ENCODE measurements around the gene PLPP1. TPM values are rescaled to one million over a fixed set of nuclear protein-coding genes. Genes with fewer than 3 reads are reported as not detected.
A peak's percentile ranks its signal among the peaks of the same experiment; 100 is the strongest.

The PLPP1 gene
- total and polyA plus RNA-seq, 2 experiments from 2014 or later: 63.5 to 78.6 TPM

GRCh38 chr5:55432549-55432948 lies 102.2 kb downstream of the PLPP1 start:
- Histone ChIP-seq H3K4me2 (ENCODE audit: unreplicated experiment) (no peak overlapping the region), H3K27me3 (replicated peaks; ENCODE audit: insufficient read depth) (no peaks in the 10 kb centered on the region), H3K79me2 (ENCODE audit: insufficient read depth) (peaks cover 38% of the 10 kb centered on the region), H3K9me2 (ENCODE audit: insufficient read depth) (no peaks in the 10 kb centered on the region), H3K4me1 (ENCODE audit: insufficient read depth) (peaks cover 10% of the 10 kb centered on the region), H3K9ac (no peak overlapping the region), H3F3A (ENCODE audit: insufficient read depth) (peaks cover 31% of the 10 kb centered on the region), H4K20me1 (ENCODE audit: insufficient read depth) (no peaks in the 10 kb centered on the region), H3K27ac (no peak overlapping the region), H2AFZ (no peak overlapping the region), H3K4me3 (no peak overlapping the region), H3K9me3 (ENCODE audit: low read depth) (no peaks in the 10 kb centered on the region), H3K36me3 (ENCODE audit: low read depth) (peaks cover 3% of the 10 kb centered on the region; the same call in 1 of the 2 replicates)
- DNase-seq: no peak
- 84 to 89% methylated on average over 4 of the region's 4 CpGs for WGBS, 2 experiments (ENCODE audit: low coverage in 1 of 2, low lambda C conversion rate in 2 of 2, missing lambda C conversion rate in 2 of 2)
- TF ChIP-seq EZH2phosphoT487 (IDR thresholded peaks at IDR 0.05; ENCODE audit: insufficient read depth, low read depth) (no peak), EZH2 (IDR thresholded peaks at IDR 0.05; ENCODE audit: insufficient read depth, poor library complexity, severe bottlenecking) (no peak)
- in situ Hi-C loops (cut with MboI): no loop called here

- Histone ChIP-seq H3K9me3 (ENCODE audit: low read depth) (no peaks in the 10 kb centered on the region), H3K4me2 (ENCODE audit: unreplicated experiment) (no peak overlapping the region), H2AFZ (no peak overlapping the region), H3K79me2 (ENCODE audit: insufficient read depth) (peaks cover 41% of the 10 kb centered on the region), H3K4me3 (no peak overlapping the region), H3F3A (ENCODE audit: insufficient read depth) (peaks cover 31% of the 10 kb centered on the region), H3K27me3 (replicated peaks; ENCODE audit: insufficient read depth) (no peaks in the 10 kb centered on the region), H3K4me1 (ENCODE audit: insufficient read depth) (peaks cover 9% of the 10 kb centered on the region; the same call in 1 of the 2 replicates), H3K36me3 (ENCODE audit: low read depth) (peaks cover 15% of the 10 kb centered on the region), H4K20me1 (ENCODE audit: insufficient read depth) (no peaks in the 10 kb centered on the region), H3K27ac (no peak overlapping the region), H3K9ac (no peak overlapping the region), H3K9me2 (ENCODE audit: insufficient read depth) (no peaks in the 10 kb centered on the region)
- TF ChIP-seq EZH2phosphoT487 (IDR thresholded peaks at IDR 0.05; ENCODE audit: insufficient read depth, low read depth) (no peak), EZH2 (IDR thresholded peaks at IDR 0.05; ENCODE audit: insufficient read depth, poor library complexity, severe bottlenecking) (no peak)
- in situ Hi-C loops (cut with MboI): no loop called here
- DNase-seq: no peak
- 95 to 97% methylated on average over 9 of the region's 9 CpGs for WGBS, 2 experiments (ENCODE audit: low coverage in 1 of 2, low lambda C conversion rate in 2 of 2, missing lambda C conversion rate in 2 of 2)
Measured at GRCh38 chr5:55429613-55430253, 105.0 kb downstream of the PLPP1 start.

GRCh38 chr5:55429221-55429612 lies 105.5 kb downstream of the PLPP1 start:
- no peaks in the 10 kb centered on the region for H3K9me2 ChIP-seq (ENCODE audit: insufficient read depth)
- peaks cover 9% of the 10 kb centered on the region; the same call in 1 of the 2 replicates for H3K4me1 ChIP-seq (ENCODE audit: insufficient read depth)
- TF ChIP-seq EZH2phosphoT487 (IDR thresholded peaks at IDR 0.05; ENCODE audit: insufficient read depth, low read depth): no peak
- no peak for TF ChIP-seq EZH2 (IDR thresholded peaks at IDR 0.05; ENCODE audit: insufficient read depth, poor library complexity, severe bottlenecking)
- peaks cover 20% of the 10 kb centered on the region for H3K36me3 ChIP-seq (ENCODE audit: low read depth)
- no peaks in the 10 kb centered on the region for H3K27me3 ChIP-seq (replicated peaks; ENCODE audit: insufficient read depth)
- in situ Hi-C loops (cut with MboI): no loop called here
- H3K27ac ChIP-seq: no peak overlapping the region
- H3K4me3 ChIP-seq: no peak overlapping the region
- H3K9me3 ChIP-seq (ENCODE audit: low read depth): no peaks in the 10 kb centered on the region
- no peak overlapping the region for H2AFZ ChIP-seq
- peaks cover 41% of the 10 kb centered on the region for H3K79me2 ChIP-seq (ENCODE audit: insufficient read depth)
- WGBS, 2 experiments (ENCODE audit: low coverage in 1 of 2, low lambda C conversion rate in 2 of 2, missing lambda C conversion rate in 2 of 2): 48 to 50% methylated on average over 2 of the region's 2 CpGs
- no peak overlapping the region for H3K9ac ChIP-seq
- H3K4me2 ChIP-seq (ENCODE audit: unreplicated experiment): no peak overlapping the region
- no peak for DNase-seq
- H4K20me1 ChIP-seq (ENCODE audit: insufficient read depth): no peaks in the 10 kb centered on the region
- peaks cover 26% of the 10 kb centered on the region for H3F3A ChIP-seq (ENCODE audit: insufficient read depth)

GRCh38 chr5:55427157-55427556 lies 107.6 kb downstream of the PLPP1 start:
- Histone ChIP-seq H3K4me3 (no peak overlapping the region), H3K9ac (no peak overlapping the region), H3K79me2 (ENCODE audit: insufficient read depth) (peaks cover 41% of the 10 kb centered on the region), H3K36me3 (ENCODE audit: low read depth) (peaks cover 30% of the 10 kb centered on the region), H3K4me2 (ENCODE audit: unreplicated experiment) (no peak overlapping the region), H4K20me1 (ENCODE audit: insufficient read depth) (no peaks in the 10 kb centered on the region), H3K27me3 (replicated peaks; ENCODE audit: insufficient read depth) (no peaks in the 10 kb centered on the region), H3K9me2 (ENCODE audit: insufficient read depth) (no peaks in the 10 kb centered on the region), H3K4me1 (ENCODE audit: insufficient read depth) (peaks cover 9% of the 10 kb centered on the region; the same call in 1 of the 2 replicates), H3F3A (ENCODE audit: insufficient read depth) (peaks cover 27% of the 10 kb centered on the region), H2AFZ (no peak overlapping the region), H3K9me3 (ENCODE audit: low read depth) (no peaks in the 10 kb centered on the region), H3K27ac (no peak overlapping the region)
- in situ Hi-C loops (cut with MboI): no loop called here
- DNase-seq: peak; percentile 68
- TF ChIP-seq EZH2phosphoT487 (IDR thresholded peaks at IDR 0.05; ENCODE audit: insufficient read depth, low read depth): no peak
- TF ChIP-seq EZH2 (IDR thresholded peaks at IDR 0.05; ENCODE audit: insufficient read depth, poor library complexity, severe bottlenecking): no peak
- WGBS, 2 experiments (ENCODE audit: low coverage in 1 of 2, low lambda C conversion rate in 2 of 2, missing lambda C conversion rate in 2 of 2): 67 to 70% methylated on average over 1 of the region's 1 CpG

All from GM23248 (cell line).